GM21529 (cell line): ENCODE measurements around the gene PCDHGB2.
"Not testable (repeated sequence)": the region's sequence is repeated elsewhere in the genome, so short reads cannot be mapped to it uniquely, and the experiment has no call there.

ENCODE experiments used
- ATAC-seq: cut with Tn5 transposase; IDR thresholded peaks from one replicate; pipeline ENCODE4 v1.9.1; 2021; ENCODE audit not compliant: unreplicated experiment

Gene PCDHGB2

GRCh38 chr5:141349917-141350619, 9.7 kb upstream of the PCDHGB2 start, which contains the start of gene PCDHGB1:
Gene PCDHGB1, plus strand, starts transcription at chr5:141350099. Its CDS starts 162 bp downstream, at chr5:141350261.
- peak; percentile 91 for ATAC-seq

DNA sequence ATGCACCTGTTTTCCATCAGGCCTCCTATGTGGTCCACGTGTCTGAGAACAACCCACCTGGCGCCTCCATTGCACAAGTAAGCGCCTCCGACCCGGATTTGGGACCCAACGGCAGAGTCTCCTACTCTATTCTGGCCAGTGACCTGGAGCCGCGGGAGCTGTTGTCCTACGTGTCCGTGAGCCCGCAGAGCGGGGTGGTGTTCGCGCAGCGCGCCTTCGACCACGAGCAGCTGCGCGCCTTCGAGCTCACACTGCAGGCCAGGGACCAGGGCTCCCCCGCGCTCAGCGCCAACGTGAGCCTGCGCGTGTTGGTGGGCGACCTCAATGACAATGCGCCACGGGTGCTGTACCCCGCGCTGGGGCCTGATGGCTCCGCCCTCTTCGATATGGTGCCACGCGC, 8.2 kb upstream of the PCDHGB2 start:
- no peak for ATAC-seq

GRCh38 chr5:141354900-141355469, 4.8 kb upstream of the PCDHGB2 start, which contains the start of gene PCDHGA4:
Gene PCDHGA4, plus strand, starts transcription at chr5:141355021. Its CDS starts 87 bp downstream, at chr5:141355108.
- ATAC-seq: no peak

- ATAC-seq: no peak
Observed at GRCh38 chr5:141355641-141356040, 4.2 kb upstream of the PCDHGB2 start.

GRCh38 chr5:141356133-141356532, 3.7 kb upstream of the PCDHGB2 start:
- ATAC-seq: no peak

DNA sequence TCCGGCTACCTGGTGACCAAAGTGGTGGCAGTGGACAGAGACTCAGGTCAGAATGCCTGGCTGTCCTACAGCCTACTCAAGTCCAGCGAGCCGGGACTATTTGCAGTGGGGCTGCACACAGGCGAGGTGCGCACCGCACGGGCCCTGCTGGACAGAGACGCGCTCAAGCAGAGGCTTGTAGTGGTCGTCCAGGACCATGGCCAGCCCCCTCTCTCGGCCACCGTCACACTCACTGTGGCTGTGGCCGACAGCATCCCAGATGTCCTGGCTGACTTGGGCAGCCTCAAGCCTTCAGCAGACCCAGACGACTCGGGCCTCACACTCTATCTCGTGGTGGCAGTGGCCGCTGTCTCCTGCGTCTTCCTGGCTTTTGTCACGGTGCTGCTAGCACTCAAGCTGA, 2.8 kb upstream of the PCDHGB2 start:
- ATAC-seq: no peak

DNA sequence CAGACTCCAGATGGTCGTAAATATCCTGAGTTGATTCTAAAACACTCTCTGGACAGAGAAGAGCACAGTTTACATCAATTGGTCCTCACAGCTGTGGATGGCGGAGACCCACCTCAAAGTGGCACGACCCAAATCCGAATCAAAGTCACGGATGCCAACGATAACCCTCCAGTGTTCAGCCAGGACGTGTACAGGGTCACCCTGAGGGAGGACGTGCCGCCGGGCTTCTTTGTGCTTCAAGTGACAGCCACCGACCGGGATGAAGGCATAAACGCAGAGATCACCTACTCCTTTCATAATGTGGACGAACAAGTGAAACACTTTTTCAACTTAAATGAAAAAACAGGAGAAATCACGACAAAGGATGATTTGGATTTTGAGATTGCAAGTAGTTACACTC, 891 bp downstream of the PCDHGB2 start:
- no peak for ATAC-seq

DNA sequence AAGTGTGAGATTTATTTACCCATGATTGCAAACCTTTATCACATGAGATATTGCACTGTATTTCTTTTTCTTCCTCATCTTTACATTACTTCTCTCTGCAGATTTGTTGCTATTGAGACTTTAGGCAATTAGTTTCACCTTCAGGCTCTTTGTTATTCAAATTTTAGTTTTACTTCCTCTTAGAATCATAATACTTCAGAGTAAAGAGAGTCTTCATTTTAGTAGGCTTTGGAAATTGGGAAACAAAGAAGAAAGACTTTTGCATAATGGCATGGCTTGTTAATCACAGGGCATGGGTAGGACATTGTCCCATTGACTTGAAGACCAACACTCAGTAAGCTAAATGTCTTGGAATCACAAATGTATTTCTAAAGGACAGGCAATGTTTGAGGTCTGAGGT, 2.9 kb downstream of the PCDHGB2 start:
- no peak for ATAC-seq

- ATAC-seq: no peak
Observed at GRCh38 chr5:141363952-141364660, 4.3 kb downstream of the PCDHGB2 start, which contains the start of gene PCDHGA5. Gene PCDHGA5, plus strand, starts transcription at chr5:141364162. Its CDS starts 169 bp downstream, at chr5:141364331.

DNA sequence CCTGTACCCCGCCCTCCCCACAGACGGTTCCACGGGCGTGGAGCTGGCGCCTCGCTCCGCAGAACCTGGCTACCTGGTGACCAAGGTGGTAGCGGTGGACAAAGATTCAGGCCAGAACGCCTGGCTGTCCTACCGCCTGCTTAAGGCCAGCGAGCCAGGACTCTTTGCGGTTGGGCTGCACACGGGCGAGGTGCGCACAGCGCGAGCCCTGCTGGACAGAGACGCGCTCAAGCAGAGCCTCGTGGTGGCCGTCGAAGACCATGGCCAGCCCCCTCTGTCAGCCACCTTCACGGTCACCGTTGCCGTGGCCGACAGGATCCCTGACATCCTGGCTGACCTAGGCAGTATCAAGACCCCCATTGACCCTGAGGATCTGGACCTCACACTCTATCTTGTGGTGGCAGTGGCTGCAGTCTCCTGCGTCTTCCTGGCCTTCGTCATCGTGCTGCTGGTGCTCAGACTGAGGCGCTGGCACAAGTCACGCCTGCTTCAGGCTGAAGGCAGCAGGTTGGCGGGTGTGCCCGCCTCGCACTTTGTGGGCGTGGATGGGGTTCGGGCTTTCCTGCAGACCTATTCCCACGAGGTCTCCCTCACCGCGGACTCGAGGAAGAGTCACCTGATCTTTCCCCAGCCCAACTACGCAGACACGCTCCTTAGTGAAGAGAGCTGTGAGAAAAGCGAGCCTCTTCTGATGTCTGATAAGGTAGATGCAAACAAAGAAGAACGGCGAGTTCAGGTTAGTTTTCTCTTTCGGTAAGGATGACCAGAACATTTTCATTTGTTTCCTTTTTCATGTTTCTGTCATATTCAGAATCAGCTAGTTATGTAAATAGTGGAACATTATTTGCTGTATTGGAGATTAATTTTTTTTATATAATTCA, 6.5 kb downstream of the PCDHGB2 start:
- no peak for ATAC-seq

DNA sequence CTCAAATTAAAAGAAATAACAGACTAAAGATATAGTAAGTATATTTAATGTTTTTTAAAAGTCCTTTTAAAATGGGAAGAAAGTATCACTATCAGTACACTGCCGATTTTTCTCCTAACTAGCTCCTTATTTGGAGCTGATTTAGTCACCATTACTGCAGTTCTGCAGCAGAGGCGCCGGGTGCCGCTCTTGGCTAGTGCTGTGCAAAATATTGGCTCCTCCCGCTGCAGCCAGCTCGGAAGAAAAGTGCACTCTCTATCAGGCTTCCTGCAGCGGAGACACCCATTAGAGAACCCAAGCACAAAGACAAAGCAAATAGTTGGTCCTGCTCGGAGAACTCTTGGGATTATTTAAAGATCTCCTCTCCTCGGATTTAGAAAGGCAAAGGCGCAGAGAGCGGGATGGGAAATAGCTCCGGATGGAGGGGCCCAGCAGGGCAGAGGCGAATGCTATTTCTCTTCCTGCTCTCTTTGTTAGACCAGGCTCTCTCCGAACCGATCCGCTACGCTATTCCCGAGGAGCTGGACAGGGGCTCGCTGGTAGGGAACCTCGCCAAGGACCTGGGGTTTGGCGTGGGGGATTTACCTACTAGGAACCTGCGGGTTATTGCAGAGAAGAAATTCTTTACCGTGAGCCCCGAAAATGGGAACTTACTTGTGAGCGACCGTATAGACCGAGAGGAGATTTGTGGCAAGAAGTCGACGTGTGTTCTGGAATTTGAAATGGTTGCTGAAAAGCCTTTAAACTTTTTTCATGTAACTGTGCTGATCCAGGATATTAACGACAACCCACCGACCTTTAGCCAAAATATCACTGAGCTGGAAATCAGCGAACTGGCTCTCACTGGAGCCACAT, 10.4 kb downstream of the PCDHGB2 start, which contains the start of gene PCDHGB3:
TSS of gene PCDHGB3 (plus strand) at position 249 of the 855 bp plus-strand sequence. CDS start at position 402, 153 bp downstream.
- peak; percentile 99 for ATAC-seq

GRCh38 chr5:141371572-141372475, 12.0 kb downstream of the PCDHGB2 start:
- ATAC-seq: no peak

GRCh38 chr5:141373673-141374317, 14.0 kb downstream of the PCDHGB2 start, which contains the start of gene PCDHGA6:
Gene PCDHGA6, plus strand, starts transcription at chr5:141373891. Its CDS starts 193 bp downstream, at chr5:141374084.
- no peak for ATAC-seq

DNA sequence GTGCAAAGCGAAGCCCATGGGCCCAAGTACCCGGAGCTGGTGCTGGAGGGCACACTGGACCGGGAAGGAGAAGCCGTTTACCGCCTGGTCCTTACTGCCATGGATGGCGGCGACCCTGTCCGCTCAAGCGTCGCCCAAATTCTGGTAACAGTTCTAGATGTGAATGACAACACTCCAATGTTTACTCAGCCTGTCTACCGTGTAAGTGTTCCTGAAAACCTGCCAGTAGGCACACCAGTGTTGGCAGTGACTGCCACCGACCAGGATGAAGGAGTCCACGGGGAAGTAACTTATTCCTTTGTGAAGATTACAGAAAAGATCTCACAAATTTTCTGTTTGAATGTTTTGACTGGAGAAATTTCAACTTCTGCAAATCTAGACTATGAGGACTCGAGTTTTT, 14.8 kb downstream of the PCDHGB2 start:
- no peak for ATAC-seq

DNA sequence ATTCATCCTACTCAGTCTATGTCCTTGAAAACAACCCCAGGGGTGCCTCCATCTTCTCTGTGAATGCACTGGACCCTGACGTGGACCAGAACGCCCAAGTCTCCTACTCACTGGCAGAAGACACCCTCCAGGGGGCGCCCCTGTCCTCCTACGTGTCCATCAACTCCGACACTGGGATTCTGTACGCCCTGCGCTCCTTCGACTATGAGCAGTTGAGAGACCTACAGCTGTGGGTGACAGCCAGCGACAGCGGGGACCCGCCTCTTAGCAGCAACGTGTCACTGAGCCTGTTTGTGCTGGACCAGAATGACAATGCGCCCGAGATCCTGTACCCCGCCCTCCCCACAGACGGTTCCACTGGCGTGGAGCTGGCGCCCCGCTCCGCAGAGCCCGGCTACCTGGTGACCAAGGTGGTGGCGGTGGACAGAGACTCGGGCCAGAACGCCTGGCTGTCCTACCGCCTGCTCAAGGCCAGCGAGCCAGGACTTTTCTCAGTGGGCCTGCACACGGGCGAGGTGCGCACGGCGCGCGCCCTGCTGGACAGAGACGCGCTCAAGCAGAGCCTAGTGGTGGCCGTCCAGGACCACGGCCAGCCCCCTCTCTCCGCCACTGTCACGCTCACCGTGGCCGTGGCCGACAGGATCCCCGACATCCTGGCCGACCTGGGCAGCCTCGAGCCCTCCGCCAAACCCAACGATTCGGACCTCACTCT, 15.8 kb downstream of the PCDHGB2 start:
- not testable (repeated sequence) for ATAC-seq

GRCh38 chr5:141382469-141383294, 22.9 kb downstream of the PCDHGB2 start, which contains the start of gene PCDHGA7:
Gene PCDHGA7, plus strand, starts transcription at chr5:141382742. Its CDS starts 158 bp downstream, at chr5:141382900.
- ATAC-seq: no peak
